ENCODE data around the gene S100Z.
"Not testable (repeated sequence)": the region's sequence is repeated elsewhere in the genome, so short reads cannot be mapped to it uniquely, and the experiment has no call there.

The S100Z gene

DNA sequence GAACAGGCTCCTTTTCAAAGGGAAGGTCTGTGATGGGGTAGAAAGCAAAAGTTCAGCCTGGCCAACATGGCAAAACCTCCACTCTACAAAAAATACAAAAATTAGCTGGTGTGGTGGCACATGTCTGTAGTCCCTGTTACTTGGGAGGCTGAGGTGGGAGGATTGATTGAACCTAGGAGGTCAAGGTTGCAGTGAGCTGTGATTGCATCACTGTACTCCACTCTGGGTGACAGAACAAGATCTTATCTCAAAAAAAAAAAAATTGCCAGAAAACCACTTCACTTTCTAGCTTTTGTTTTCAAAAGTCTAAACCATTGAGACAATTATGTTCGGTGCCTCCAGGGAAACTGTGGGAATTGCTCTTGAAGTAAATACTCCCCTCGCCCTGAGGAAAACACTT, 43.5 kb downstream of the S100Z start:
- no peak for DNase-seq

DNA sequence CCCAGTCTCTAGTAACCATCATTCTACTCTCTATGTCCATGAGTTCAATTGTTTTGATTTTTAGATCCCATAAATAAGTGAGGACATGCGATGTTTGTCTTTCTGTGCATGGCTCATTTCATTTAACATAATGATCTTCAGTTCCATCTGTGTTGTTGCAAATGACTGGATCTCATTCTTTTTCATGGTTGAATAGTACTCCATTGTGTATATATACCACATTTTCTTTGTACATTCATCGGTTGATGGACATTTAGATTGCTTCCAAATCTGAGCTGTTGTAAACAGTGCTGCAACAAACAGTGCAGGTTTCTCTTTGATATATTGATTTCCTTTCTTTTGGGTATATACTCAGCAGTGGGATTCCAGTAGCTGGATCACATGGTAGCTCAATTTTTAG, 46.4 kb downstream of the S100Z start:
- no peak for DNase-seq

DNA sequence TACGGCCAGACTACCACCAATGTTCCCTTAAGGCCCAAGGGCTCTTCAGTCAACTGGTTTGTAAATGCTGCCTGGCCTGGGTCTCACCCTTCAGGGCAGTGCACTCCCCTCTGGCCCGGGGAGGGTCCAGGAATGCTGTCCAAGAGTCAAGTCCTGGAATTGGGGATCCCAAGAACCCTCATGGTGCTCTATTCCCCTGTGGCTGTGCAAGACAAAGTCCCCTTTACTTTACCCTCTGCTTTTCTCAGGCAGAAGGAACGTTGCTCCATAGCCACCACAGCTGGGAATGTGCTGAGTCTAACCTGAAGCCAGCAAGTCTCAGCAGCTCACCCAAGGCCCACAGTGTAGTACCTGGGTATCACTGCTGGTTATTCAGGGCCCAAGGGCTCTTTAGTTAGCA, 51.7 kb downstream of the S100Z start:
- DNase-seq, result no peak

DNA sequence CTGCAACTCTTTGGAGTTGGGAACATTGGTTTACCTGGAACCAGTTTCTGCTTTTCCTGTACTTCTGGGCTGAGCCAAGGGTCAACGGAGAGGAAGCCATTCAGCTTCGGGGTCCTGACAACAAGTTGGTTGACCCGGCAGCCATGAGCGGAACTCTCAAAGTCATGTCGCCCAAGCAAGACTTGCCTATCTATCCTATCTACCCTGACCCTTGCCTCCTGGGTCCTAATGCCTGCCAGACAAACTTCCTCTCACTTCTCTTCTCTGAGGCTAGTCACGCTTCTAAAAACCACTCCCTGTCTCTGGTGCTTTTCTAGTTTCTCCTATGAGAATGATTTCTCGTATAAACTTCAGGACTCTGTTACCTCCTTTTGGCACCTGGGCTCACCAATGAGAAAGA, 58.4 kb downstream of the S100Z start:
- no peak for DNase-seq

DNA sequence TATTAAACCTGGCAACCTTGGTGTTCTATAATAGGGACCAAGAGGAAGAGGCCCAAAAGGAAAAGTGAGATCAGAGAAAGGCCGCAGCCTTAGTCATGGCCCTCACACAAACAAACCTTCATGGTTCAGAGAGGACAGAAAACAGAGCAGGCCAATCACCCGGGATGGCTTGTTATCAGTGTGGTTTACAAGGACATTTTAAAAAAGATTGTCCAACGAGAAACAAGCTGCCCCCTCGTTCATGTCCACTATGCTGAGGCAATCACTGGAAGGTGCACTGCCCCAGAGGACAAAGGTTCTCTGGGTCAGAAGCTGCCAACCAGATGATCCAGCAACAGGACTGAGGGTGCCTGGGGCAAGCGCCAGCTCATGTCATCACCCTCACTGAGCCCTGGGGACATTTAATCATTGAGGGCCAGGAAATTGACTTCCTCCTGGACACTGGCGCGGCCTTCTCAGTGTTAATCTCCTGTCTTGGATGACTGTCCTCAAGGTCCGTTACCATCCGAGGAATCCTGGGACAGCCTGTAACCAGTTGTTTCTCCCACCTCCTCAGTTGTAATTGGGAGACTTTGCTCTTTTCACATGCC, 60.6 kb downstream of the S100Z start:
- DNase-seq, result not testable (repeated sequence)

DNA sequence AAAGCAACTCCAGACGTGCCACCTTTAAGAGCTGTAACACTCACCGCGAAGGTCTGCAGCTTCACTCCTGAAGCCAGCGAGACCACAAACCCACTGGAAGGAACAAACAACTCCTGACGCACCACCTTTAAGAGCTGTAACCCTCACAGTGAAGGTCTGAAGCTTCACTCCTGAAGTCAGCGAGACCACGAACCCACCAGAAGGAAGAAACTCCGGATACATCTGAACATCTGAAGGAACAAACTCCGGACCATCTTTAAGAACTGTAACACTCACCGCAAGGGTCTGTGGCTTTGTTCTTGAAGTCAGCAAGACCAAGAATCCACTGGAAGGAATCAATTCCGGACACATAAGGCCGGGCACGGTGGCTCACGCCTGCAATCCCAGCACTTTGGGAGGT, 64.9 kb downstream of the S100Z start:
- not testable (repeated sequence) for DNase-seq

DNA sequence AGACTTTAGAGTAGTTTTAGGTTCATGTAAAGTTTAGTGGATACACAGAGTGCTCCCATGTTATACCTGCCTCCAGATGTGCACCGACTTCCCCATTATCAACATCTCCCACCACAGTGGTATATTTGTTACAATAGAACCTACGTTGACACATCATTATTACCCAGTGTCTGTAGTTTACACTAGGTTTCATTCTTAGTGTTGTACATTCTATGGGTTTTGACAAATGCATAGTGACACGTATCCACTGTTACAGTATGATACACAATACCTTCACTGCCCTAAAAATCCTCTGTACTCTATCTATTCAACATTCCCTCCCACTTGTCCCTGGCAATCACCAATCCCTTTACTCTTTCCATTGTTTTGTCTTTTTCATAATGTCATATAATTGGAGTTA, 68.7 kb downstream of the S100Z start:
- DNase-seq, result no peak

DNA sequence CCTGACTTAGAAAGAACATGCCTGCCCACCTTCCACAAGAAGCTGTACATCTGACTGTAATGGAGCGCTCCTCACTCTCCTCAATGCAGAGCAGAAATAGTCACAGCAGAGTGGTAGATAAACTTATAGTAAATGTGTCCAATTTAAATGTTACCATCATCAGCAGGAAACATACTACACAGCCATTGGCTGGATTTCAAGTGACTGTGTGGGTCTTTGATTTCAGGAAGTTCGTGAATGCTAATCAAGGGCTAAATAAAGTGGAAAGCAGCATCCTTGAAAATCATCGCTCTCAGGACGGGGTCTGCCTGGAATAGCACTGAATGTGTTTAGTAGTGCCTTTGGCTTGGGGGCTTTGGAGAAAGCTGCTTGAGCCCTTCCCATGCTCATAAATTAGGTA, 70.7 kb downstream of the S100Z start:
- DNase-seq, result no peak

DNA sequence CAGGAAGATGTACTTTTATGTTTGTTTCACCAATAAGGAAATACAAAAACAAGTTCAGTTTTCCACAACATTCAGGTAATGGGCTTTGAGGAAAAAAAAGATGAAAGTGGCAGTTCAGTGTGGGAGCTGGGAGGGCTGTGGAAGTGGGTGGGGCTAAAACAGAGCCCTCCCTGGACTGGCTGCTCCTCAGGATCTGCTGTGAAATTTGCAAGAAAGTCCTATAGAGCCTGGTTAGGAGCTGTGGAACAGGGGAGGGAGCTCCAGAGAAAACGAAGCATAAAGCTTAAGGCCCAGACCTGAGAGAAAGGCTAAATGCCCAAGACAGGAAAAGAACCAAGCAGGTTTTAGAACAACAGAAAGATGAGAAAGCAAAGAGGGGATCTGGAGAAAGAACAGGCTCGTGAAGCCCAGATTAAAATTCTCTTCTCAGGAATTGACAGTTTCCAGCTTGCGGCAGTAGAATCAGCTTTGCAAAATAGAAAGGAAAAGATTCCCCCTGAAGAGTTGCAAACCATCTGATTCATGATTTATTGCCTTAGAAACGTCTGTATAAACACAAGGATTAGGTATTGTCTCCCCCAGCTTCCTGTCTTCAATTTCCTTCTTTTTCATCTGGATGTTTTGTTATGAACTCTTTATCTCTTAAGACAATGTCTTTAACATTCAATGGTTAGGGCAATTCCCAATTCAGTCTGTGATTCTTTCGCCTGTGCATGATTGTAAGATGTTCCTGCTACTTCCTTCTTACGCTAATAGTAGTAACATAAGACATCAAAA, 76.7 kb downstream of the S100Z start:
- no peak for DNase-seq

DNA sequence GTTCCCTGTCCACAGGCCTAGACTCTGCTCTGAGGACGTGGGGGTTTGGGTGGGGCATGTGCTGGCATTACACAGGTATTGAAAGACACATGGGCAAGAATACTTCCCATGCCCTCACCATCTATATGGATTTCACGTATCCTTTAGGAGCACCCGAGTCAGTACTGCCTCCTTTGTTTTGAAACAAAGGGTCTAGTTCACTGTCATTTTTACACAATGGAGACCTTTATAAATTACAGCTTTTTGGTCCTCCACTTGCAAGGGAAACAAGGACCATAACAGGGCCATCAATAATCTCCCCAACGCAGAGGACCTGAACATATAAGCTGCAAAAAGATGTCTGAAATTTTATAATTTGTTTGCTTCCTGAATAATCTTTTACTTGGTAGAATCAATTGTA, 78.1 kb downstream of the S100Z start:
- no peak for DNase-seq

DNA sequence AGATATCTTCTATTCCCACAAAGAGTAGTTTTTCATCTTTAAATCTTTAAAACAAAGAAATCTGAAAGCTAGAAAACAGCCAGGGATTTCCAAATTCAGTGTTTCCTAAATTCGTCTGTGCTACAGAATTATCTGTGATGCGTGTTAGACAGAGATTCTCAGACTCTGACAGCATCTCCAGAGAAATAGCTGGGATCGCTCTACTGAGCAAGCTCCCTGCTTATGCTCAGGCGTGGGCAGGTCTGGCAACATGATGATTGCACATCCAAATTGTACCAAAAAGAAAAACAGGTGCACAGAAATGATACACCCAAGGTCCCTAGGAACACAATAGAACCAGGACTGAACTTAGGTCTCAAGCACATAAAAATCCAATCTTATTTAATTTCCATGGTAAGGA, 80.3 kb downstream of the S100Z start:
- DNase-seq, result no peak

DNA sequence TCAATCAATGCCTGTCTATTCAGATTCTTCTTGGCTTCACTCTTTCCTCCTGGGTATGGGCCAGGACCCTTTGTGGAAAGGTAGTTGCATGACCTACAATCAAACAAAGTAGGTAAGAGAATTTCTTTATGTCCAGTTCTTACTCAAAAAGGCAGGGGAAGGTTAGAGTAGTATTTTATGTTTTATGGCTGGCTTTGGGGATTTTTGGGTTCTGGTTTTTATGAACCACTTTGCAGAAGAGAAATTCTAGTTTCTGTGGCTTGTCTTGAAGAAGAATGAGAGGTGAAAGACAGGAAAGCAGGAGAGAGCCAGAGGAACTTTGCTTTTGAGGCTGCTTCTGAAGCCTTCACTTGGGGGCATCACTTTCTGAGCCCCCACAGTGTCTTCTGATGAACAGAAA, 88.4 kb downstream of the S100Z start:
- no peak for DNase-seq

DNA sequence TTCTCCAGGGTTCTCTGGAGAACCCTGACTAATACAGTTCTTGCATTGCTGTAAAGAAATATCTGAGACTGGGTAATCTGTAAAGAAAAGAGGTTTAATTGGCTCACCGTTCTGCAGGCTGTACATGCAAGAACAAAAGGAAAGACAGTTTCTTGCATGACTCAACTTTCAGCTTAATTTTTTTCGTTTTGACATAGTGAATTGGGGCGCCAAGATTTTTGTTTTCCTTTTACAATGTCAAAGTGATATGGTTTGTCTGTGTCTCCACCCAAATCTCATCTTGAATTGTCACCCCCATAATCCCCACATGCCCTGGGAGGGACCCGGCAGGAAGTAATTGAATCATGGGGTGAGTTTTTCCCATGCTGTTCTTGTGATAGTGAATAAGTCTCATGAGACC, 91.2 kb downstream of the S100Z start:
- no peak for DNase-seq

DNA sequence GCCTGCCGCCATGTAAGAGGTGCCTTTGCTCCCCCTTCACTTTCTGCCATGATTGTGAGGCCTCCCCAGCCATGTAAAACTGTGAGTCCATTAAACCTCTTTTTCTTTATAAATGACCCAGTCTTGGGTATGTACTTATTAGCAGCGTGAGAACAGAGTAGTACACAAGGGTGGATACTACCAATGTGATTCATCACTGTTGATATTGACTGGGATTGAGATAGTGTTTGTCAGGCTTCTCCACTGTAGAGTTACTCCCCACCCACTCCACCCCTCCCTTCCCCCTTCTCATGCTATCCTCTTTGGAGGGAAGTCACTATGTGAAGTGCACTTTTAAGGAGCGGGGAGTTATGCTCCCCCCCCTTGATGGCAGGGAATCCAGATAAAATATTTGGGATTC, 91.6 kb downstream of the S100Z start:
- DNase-seq, result no peak

DNA sequence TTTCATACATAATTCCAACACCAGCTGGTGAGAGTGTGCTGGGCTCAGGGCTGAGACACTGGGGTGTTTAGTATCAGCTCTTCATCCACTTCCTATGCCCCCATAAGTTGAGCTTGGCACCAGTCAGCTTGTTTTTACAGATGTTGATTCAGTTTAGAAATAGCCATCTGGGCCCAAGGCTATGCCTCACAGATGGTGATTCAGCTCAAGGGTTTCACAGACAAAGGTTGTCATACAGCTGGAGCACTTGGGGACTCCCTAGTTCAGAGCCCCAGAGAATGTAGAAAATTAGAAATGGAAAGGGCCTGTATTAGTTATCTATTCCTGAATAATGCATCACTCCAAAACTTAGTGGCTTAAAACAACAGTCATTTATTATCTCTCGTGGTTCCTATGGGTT, 92.8 kb downstream of the S100Z start:
- DNase-seq, result no peak

DNA sequence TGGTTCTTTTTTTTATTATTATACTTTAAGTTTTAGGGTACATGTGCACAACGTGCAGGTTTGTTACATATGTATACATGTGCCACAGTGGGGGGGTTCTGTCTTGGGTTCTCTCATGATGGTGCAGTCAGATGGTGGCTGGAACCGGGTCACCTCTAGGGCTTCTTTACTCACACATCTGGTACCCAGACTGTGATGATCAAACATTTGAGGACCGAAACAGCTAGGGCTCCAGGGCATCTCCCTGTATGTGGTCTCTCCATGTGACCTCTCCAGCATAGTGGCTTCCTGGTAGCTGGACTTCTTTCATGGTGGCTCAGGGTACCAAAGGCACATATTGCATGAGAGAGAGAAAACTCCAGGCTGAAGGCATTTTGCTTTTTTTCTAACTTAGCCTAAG, 93.2 kb downstream of the S100Z start:
- DNase-seq, result no peak

DNA sequence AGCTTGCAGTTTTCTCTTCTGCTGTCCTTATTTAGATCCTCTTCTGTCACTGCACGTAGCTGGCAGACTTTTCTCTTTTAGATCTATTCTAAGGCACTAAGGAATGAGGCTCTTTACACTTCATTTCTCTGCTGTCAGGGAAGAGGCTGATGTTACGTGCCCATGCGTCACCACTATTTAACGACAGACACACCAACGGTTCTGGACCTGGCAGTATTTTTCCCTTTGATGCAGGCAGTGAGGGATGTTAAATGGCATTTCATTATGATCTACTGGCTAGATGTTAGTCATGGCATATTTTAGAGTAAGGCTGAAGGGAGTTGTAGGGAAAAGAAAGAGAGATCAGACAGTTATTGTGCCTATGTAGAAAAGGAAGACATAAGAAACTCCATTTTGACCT, 94.8 kb downstream of the S100Z start:
- DNase-seq, result no peak

DNA sequence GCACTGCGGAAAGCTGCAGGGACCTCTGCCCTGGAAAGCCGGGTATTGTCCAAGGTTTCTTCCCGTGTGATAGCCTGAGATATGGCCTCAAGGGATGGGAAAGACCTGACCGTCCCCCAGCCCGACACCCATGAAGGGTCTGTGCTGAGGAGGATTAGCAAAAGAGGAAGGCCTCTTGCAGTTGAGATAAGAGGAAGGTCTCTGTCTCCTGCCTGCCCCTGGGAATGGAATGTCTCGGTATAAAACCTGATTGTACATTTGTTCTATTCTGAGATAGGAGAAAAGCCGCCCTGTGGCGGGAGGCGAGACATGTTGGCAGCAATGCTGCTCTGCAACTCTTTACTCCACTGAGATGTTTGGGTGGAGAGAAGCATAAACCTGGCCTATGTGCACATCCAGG, 95.4 kb downstream of the S100Z start:
- not testable (repeated sequence) for DNase-seq

DNA sequence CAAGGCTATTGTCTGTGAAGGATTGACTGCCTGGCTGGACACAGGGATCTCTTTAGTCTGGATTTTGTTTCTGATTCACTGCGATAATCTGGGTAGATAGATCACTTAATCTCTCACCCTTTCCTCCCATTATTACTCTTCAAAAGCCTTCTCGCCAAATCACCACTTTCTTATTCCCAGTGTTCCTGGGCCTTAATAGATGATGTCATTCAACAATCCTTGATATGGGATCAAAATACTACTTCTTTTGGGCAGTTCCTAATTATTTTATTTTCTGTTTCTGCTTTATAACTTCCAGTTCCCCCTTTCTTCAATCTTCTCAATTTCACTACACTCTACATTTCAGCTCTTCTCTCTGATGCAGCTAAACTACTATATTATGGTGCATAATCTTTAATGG, 96.3 kb downstream of the S100Z start:
- no peak for DNase-seq

DNA sequence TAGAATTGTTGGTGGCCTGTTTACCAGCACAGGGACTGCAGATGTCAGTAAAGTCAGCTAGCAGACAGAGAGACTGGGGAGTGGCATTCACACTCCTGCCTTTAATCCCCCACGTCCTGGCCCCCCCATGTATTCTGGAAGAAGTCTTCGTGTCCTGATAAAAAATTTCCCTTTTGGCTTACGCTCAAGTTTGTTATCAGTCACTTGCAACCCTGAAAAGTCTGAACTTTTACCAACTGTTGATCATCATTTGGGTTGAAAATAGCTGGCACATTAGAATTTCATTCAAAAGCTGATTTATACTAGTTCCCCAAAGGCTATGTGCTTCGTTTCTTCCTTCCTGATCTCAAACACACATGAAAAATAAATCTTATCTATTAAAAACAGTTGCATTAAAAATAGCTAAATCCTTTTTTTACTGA, 97.3 kb downstream of the S100Z start:
- no peak for DNase-seq

DNA sequence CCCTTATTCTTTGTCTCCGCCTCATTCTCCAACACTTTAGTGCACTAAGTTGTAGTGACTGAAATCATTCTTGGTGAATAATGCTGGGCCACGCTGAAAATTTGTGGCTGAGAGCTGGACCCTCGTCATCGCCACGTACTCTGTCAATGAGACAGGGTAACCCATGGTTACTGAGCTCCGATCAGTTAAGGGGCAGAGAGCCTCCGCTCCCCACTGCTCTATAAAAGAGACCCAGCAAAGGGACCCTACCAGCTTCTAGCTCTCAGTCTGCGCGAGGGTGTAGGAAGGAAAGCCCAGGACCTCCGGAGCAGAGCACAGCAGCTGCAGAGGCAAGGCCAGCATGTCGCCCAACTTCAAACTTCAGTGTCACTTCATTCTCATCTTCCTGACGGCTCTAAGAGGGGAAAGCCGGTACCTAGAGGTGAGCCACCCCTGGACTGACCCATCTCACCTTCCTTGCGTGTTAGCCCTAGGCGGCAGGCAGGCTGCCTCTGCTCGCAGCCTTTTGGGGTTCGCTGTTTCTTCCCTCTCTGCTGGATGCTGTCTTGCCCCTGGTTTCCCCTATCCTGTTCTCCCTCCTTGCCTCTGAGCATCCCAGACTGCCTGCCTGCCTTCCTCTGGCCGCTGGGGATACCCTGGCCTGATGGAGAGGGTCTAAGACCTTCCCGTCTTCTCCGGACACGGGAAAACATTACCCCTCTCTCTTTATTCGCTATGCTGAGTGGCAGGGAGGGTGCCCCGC, 103.2 kb downstream of the S100Z start, which contains the start of gene CRHBP:
CRHBP (plus strand) TSS at position 251 of the 742 bp plus-strand sequence; CDS start at position 341, 90 bp downstream.
- DNase-seq, result no peak

DNA sequence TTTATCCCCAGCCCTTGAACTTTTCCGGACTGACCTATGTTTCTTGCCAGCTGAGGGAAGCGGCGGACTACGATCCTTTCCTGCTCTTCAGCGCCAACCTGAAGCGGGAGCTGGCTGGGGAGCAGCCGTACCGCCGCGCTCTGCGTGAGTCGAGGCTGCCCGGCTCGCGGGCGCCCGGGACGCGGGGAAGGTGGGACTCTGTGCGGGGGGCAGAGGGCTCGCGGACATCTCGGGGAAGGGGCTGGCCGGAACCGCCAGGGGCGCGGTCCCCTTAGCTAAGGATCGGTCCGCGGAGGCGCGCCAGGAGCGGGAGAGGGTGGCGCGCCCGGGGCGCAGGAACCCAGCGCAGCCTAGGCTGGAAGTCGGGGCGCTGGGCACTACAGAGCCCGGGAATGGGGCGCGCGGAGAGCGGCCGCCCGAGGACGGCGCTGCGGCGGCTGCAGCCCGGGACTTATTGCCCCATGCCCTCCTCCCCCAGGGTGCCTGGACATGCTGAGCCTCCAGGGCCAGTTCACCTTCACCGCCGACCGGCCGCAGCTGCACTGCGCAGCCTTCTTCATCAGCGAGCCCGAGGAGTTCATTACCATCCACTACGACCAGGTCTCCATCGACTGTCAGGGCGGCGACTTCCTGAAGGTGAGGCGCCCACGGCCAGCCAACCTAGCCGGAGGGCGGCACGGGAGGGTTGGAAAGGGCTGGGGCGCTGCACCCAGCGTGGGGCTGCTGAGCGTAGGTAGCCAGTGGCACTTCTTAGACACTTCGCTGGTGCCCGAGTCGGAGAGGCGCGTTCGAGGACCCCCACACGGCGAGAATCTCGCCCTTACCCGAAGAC, 104.0 kb downstream of the S100Z start:
- peak; percentile 28 for DNase-seq

DNA sequence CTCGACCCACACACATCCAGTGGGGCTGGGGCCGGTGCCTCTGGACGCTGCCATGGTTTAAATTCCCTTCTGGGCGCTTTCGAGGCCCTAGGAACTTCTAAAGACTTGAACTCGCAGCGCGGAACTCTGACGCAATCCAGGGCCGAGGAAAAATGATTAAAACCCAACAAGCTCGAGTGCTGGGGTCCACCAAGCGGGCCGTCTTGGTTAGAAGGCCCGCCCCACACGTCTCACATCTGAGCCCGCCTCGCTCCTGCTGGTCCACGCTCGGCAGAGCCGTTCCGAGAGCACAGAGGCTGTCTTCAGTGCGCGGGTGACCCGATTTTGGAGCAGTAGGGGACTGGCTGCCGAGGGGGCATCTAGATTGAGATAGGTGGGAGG, 104.6 kb downstream of the S100Z start:
- no peak for DNase-seq

Measured in activated CD4-positive, CD25-positive, alpha-beta regulatory T cell treated with anti-CD3 and anti-CD28 coated beads, Interleukin-2, amount 50 U/mL, for 72 hours (primary cell).